Measurements from ENCODE around the gene LRRC8E. TPM values are rescaled to one million over a fixed set of nuclear protein-coding genes. Genes with fewer than 3 reads are reported as not detected.
"Not testable (repeated sequence)": the region's sequence is repeated elsewhere in the genome, so short reads cannot be mapped to it uniquely, and the experiment has no call there.

Gene LRRC8E
- total and polyA plus RNA-seq, 2 donors = 1.1 to 1.3 TPM

DNA sequence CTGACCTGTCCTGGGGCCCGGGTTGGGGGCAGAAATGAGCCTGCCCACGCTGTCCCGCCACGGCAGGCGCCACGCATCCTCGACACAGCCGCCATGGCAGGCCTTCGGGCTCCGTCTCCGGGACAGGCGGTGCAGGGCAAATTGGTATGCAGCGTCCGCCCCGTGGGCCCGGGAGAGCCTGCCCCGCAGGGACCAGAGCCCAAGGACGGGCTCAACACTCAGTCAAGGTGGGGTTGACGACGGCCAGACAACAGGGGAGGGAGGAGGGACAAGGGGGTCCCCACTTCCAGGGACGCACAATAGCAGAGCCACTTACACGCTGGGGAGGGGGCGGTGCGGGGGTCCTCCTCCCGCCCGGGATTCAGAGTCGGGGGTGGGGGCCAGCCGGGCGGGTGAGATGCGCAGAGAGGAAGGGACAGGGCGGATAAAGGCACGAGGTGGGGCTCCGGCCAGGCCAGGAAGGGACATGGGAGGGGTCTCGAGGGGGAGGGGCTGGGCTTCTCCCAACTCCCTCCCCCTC lies 36.4 kb downstream of the LRRC8E start:
- H3K4me3 ChIP-seq (ENCODE audit: low read depth, low read length) = peak overlapping the region; percentile 51
- H3K36me3 ChIP-seq (ENCODE audit: insufficient read depth) = no peaks in the 10 kb centered on the region
- no peaks in the 10 kb centered on the region for H3K4me1 ChIP-seq (ENCODE audit: insufficient read depth)
- H3K27ac ChIP-seq (ENCODE audit: low read depth) = no peak overlapping the region
- DNase-seq (ENCODE audit: extremely low spot score) = no peak
- 39% methylated on average over 34 of the region's 34 CpGs for WGBS

- WGBS = under 1% methylated on average over 97 of the region's 98 CpGs
- H3K27ac ChIP-seq (ENCODE audit: low read depth) = no peak overlapping the region
Observed at GRCh38 chr19:7925171-7925851, 37.0 kb downstream of the LRRC8E start.

GRCh38 chr19:7926021-7926726 lies 37.9 kb downstream of the LRRC8E start, which contains the start of gene CTXN1:
TSS of gene CTXN1 (minus strand) at chr19:7926135. CDS start at chr19:7925538, 597 bp downstream.
- H3K4me3 ChIP-seq (ENCODE audit: low read depth, low read length) = peak within 1 kb of the TSS; percentile 51
- 5% methylated on average over 65 of the region's 65 CpGs for WGBS
- H3K4me1 ChIP-seq (ENCODE audit: insufficient read depth) = no peaks in the 10 kb centered on the region
- no peak for DNase-seq (ENCODE audit: extremely low spot score)
- peaks cover 5% of the 10 kb centered on the region for H3K36me3 ChIP-seq (ENCODE audit: insufficient read depth)
- H3K27ac ChIP-seq (ENCODE audit: low read depth) = no peak within 1 kb of the TSS

More at GRCh38 chr19:7925171-7925851, 37.0 kb downstream of the LRRC8E start:
- no peaks in the 10 kb centered on the region for H3K4me1 ChIP-seq (ENCODE audit: insufficient read depth)
- DNase-seq (ENCODE audit: extremely low spot score) = no peak
- peak overlapping the region; percentile 51 for H3K4me3 ChIP-seq (ENCODE audit: low read depth, low read length)
- H3K36me3 ChIP-seq (ENCODE audit: insufficient read depth) = no peaks in the 10 kb centered on the region

DNA sequence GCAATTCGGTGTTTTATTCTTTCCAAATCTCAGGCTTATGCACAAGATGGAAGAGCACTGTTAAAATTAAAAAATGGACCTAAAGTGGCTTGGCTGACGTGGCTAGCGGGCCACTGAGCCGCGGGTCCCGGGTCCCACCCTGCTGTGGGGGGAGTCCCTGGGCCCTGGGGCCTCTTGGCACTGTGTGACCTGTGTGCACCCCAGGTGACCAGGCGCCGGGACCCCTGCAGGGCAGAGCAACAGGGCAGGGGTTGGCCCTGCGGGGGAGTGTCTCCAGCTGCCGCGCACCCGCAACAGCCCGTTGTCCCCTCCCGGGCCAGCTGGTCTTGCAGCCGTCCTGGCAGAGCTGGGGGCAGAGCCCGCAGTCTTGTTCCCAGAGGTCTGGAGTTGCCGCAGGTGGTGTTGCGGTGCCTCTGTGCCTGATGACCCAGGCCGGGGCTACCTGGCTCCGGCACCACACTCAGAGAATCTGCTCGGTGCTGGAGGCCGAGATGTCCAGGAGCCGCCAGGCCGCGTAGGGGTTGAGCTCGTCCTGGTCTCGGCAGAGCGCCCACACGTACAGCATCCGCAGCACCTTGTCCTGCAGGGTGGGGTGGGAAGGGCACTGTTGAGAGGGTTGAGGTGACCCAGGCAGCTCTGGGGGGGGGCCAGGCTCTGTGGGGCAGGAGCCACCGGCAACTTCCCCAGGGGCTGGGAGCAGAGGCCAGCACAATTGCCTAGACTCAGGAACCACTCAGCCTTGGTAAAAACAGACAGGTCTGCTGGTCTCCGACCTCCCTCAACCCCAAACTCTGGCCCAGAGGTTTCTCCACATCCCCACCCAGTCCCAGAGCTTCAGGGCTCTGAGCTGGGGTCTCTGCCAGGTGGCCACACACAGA lies 38.7 kb downstream of the LRRC8E start:
- Histone ChIP-seq H3K36me3 (ENCODE audit: insufficient read depth) (peaks cover 8% of the 10 kb centered on the region), H3K4me1 (ENCODE audit: insufficient read depth) (no peaks in the 10 kb centered on the region), H3K4me3 (ENCODE audit: low read depth, low read length) (no peak overlapping the region), H3K27ac (ENCODE audit: low read depth) (no peak overlapping the region)
- no peak for DNase-seq (ENCODE audit: extremely low spot score)
- 79% methylated on average over 32 of the region's 32 CpGs for WGBS

GRCh38 chr19:7927605-7928333 lies 39.5 kb downstream of the LRRC8E start:
- no peak for DNase-seq (ENCODE audit: extremely low spot score)
- H3K4me1 ChIP-seq (ENCODE audit: insufficient read depth) = no peaks in the 10 kb centered on the region
- H3K36me3 ChIP-seq (ENCODE audit: insufficient read depth) = peaks cover 12% of the 10 kb centered on the region
- H3K4me3 ChIP-seq (ENCODE audit: low read depth, low read length) = no peak overlapping the region
- WGBS = 83% methylated on average over 23 of the region's 23 CpGs
- H3K27ac ChIP-seq (ENCODE audit: low read depth) = no peak overlapping the region

DNA sequence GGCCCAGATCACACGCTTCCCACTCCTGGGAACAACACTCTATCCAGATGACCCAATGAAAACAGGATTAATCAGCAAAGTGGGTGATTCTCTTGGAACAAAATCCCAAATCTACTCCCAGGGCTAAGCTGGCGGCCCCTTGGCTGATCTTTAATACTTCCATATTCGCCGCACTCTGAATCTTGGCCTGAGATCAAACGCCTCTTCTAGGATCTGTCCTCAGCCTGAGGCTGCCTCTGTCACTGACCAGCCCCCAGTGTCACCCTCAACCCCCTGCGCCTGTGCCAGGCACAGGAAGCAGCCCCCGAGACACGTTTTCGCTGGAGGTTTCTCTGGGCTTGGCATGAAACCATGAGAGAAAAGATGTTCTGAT lies 40.0 kb downstream of the LRRC8E start:
- H3K27ac ChIP-seq (ENCODE audit: low read depth) = peak overlapping the region; percentile 73
- no peak overlapping the region for H3K4me3 ChIP-seq (ENCODE audit: low read depth, low read length)
- 24% methylated on average over 9 of the region's 9 CpGs for WGBS
- peak; percentile 21 for DNase-seq (ENCODE audit: extremely low spot score)
- H3K36me3 ChIP-seq (ENCODE audit: insufficient read depth) = peaks cover 17% of the 10 kb centered on the region
- no peaks in the 10 kb centered on the region for H3K4me1 ChIP-seq (ENCODE audit: insufficient read depth)

DNA sequence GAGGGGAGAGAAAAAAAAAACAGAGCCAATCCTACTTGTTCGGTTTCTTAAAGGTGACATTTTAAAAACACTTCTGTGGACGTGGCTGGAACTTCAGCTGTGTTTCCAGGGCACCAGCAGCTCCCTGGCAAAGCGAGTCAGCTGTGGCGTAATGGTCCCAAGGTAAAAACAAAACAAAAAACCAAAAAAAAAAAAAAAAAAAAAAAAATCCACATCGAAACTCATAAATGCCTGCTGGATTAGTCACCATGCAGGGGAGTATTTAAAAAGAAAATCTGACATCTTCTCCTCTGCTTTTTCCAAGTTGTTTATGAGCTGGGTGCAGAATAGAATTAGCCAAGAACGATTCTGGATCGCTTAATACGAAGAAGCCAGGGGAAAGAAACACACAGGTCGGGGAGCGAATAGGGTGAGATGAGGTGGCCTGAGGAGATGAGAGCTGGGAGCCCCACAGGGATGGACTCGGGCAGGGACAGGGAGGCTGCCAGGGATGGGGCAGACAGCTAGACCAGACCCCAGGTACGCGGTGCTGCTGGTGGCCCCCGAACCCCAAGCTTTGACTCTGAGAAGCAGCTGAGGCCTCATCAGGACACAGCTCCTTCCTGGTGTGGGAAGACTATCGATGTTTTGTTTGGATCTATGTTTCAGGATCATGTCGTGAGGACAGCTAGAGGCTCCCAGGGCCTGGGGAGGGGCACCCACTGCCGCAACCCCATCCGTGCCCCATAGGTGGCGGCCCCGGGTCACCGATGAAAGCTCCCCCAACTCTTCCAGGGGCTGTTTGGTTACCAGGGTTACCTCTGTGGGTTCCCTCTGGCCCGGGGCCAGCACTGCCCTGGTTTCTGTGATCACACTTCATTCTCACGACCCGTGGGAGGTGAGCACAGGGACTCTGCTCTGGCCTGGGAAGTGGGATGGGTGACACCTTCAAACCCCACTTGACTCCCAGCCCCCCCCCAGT lies 40.7 kb downstream of the LRRC8E start:
- H3K4me3 ChIP-seq (ENCODE audit: low read depth, low read length) = no peak overlapping the region
- 26% methylated on average over 24 of the region's 24 CpGs for WGBS
- no peaks in the 10 kb centered on the region for H3K4me1 ChIP-seq (ENCODE audit: insufficient read depth)
- H3K36me3 ChIP-seq (ENCODE audit: insufficient read depth) = peaks cover 21% of the 10 kb centered on the region
- peak overlapping the region; percentile 86 for H3K27ac ChIP-seq (ENCODE audit: low read depth)
- DNase-seq (ENCODE audit: extremely low spot score) = peak; percentile 43

- peaks cover 21% of the 10 kb centered on the region for H3K36me3 ChIP-seq (ENCODE audit: insufficient read depth)
- WGBS = 84% methylated on average over 11 of the region's 11 CpGs
- not testable (repeated sequence) for DNase-seq (ENCODE audit: extremely low spot score); H3K4me3 ChIP-seq (ENCODE audit: low read depth, low read length); H3K27ac ChIP-seq (ENCODE audit: low read depth); H3K4me1 ChIP-seq (ENCODE audit: insufficient read depth)
Observed at GRCh38 chr19:7930030-7930429, 41.7 kb downstream of the LRRC8E start.

- Histone ChIP-seq H3K4me1 (ENCODE audit: insufficient read depth) (no peaks in the 10 kb centered on the region), H3K36me3 (ENCODE audit: insufficient read depth) (peaks cover 21% of the 10 kb centered on the region), H3K27ac (ENCODE audit: low read depth) (no peak overlapping the region), H3K4me3 (ENCODE audit: low read depth, low read length) (no peak overlapping the region)
- DNase-seq (ENCODE audit: extremely low spot score) = no peak
- WGBS = 54% methylated on average over 7 of the region's 7 CpGs
Observed at GRCh38 chr19:7930765-7931164, 42.5 kb downstream of the LRRC8E start.

- WGBS = 81% methylated on average over 36 of the region's 36 CpGs
- peaks cover 21% of the 10 kb centered on the region for H3K36me3 ChIP-seq (ENCODE audit: insufficient read depth)
- DNase-seq (ENCODE audit: extremely low spot score) = no peak
- no peak overlapping the region for H3K4me3 ChIP-seq (ENCODE audit: low read depth, low read length)
- no peak overlapping the region for H3K27ac ChIP-seq (ENCODE audit: low read depth)
- H3K4me1 ChIP-seq (ENCODE audit: insufficient read depth) = no peaks in the 10 kb centered on the region
Observed at GRCh38 chr19:7931221-7932061, 43.1 kb downstream of the LRRC8E start.

GRCh38 chr19:7932276-7932929 lies 44.1 kb downstream of the LRRC8E start:
- no peak for DNase-seq (ENCODE audit: extremely low spot score)
- 90% methylated on average over 32 of the region's 32 CpGs for WGBS
- H3K4me3 ChIP-seq (ENCODE audit: low read depth, low read length) = no peak overlapping the region
- H3K4me1 ChIP-seq (ENCODE audit: insufficient read depth) = no peaks in the 10 kb centered on the region
- peaks cover 21% of the 10 kb centered on the region for H3K36me3 ChIP-seq (ENCODE audit: insufficient read depth)
- no peak overlapping the region for H3K27ac ChIP-seq (ENCODE audit: low read depth)

Data from urinary bladder (tissue), 4 donors.